ENCODE results near the gene CDK14.

GRCh38 chr7:90756366-90756765 lies 160.2 kb downstream of the CDK14 start:
- TF ChIP-seq EZH2 (IDR thresholded peaks at IDR 0.05), result no peak
- no peak for TF ChIP-seq POLR2AphosphoS5 (IDR thresholded peaks at IDR 0.05; ENCODE audit: borderline replicate concordance, low read depth, low read length)

Measured in SK-N-MC (cell line).